GM18505 (cell line): ENCODE data around the gene FIGNL1.
A peak's percentile ranks its signal among the peaks of the same experiment; 100 is the strongest.
"Not testable (repeated sequence)": the region's sequence is repeated elsewhere in the genome, so short reads cannot be mapped to it uniquely, and the experiment has no call there.

Experiments used
- ATAC-seq: cut with Tn5 transposase; IDR thresholded peaks from one replicate; pipeline ENCODE4 v1.9.1; 2021; ENCODE audit not compliant: unreplicated experiment
- POLR2A ChIP-seq: IDR thresholded peaks from 4 replicates; pipeline ENCODE4 v1.6.1; 2011; ENCODE audit warnings: borderline replicate concordance; ENCODE audit not compliant: insufficient read depth, insufficient read length; ENCODE audit errors: extremely low read depth

Gene FIGNL1

GRCh38 chr7:50466815-50467585 lies 16.9 kb upstream of the FIGNL1 start:
- ATAC-seq: no peak
- no peak for TF ChIP-seq POLR2A

- no peak for ATAC-seq
- no peak for TF ChIP-seq POLR2A
Measured at GRCh38 chr7:50463035-50463434, 12.9 kb upstream of the FIGNL1 start.

- no peak for ATAC-seq
- TF ChIP-seq POLR2A: no peak
Measured at GRCh38 chr7:50462361-50462760, 12.2 kb upstream of the FIGNL1 start.

- no peak for TF ChIP-seq POLR2A
- ATAC-seq: no peak
Measured at GRCh38 chr7:50461695-50462094, 11.5 kb upstream of the FIGNL1 start.

GRCh38 chr7:50459183-50459582 lies 9.0 kb upstream of the FIGNL1 start:
- not testable (repeated sequence) for ATAC-seq

- not testable (repeated sequence) for ATAC-seq
Measured at GRCh38 chr7:50458651-50459050, 8.5 kb upstream of the FIGNL1 start.

GRCh38 chr7:50456371-50457123 lies 6.4 kb upstream of the FIGNL1 start:
- ATAC-seq: no peak
- no peak for TF ChIP-seq POLR2A

- ATAC-seq: no peak
Measured at GRCh38 chr7:50455658-50456057, 5.5 kb upstream of the FIGNL1 start.

GRCh38 chr7:50454968-50455367 lies 4.8 kb upstream of the FIGNL1 start:
- no peak for ATAC-seq
- no peak for TF ChIP-seq POLR2A

More at GRCh38 chr7:50455658-50456057, 5.5 kb upstream of the FIGNL1 start:
- no peak for TF ChIP-seq POLR2A

GRCh38 chr7:50450590-50451032 lies 461 bp upstream of the FIGNL1 start:
- ATAC-seq: peak; percentile 4

GRCh38 chr7:50449501-50449880 lies 659 bp downstream of the FIGNL1 start:
- TF ChIP-seq POLR2A: no peak
- ATAC-seq: no peak

More at GRCh38 chr7:50450590-50451032, 461 bp upstream of the FIGNL1 start:
- TF ChIP-seq POLR2A: no peak

GRCh38 chr7:50448823-50449222 lies 1.3 kb downstream of the FIGNL1 start:
- TF ChIP-seq POLR2A: no peak
- no peak for ATAC-seq

- TF ChIP-seq POLR2A: no peak
- peak; percentile 45 for ATAC-seq
Measured at GRCh38 chr7:50446542-50446960, 3.6 kb downstream of the FIGNL1 start.

GRCh38 chr7:50436133-50436806 lies 13.9 kb downstream of the FIGNL1 start:
- no peak for TF ChIP-seq POLR2A

More at GRCh38 chr7:50436133-50436806, 13.9 kb downstream of the FIGNL1 start:
- no peak for ATAC-seq
